ENCODE measurements around the gene SLCO6A1.

- TF ChIP-seq POLR2AphosphoS5 (IDR thresholded peaks at IDR 0.05; ENCODE audit: borderline replicate concordance, low read depth, low read length), result no peak
- no peak for TF ChIP-seq EZH2 (IDR thresholded peaks at IDR 0.05)
These were observed 32.7 kb upstream of the SLCO6A1 start for GRCh38 chr5:102531506-102531905.

Data from SK-N-MC (cell line).